Measurements from ENCODE around the gene CDK5RAP3.

CDK5RAP3 gene

GRCh38 chr17:47970725-47971499, at the start of gene CDK5RAP3:
TSS of gene CDK5RAP3 (plus strand) at chr17:47971113. CDS start at chr17:47971147, 34 bp downstream.
- Histone ChIP-seq H3K36me3 (ENCODE audit: insufficient read depth, low read length) (peaks cover 16% of the 10 kb centered on the region; the same call in 1 of the 2 replicates), H3K79me2 (ENCODE audit: insufficient read depth, low read length) (peaks cover 34% of the 10 kb centered on the region), H3K9me3 (ENCODE audit: insufficient read depth, low read depth, low read length) (no peaks in the 10 kb centered on the region), H3K9me2 (replicated peaks; ENCODE audit: low read depth, low read length) (no peaks in the 10 kb centered on the region), H4K20me1 (ENCODE audit: insufficient read depth, low read length, poor library complexity, severe bottlenecking) (no peaks in the 10 kb centered on the region), H3K9ac (ENCODE audit: low read depth, low read length, poor library complexity, severe bottlenecking) (peak within 1 kb of the TSS; percentile 95), H3K4me2 (ENCODE audit: low read depth, low read length, poor library complexity, severe bottlenecking) (peak within 1 kb of the TSS; percentile 80), H3K4me3 (ENCODE audit: low read length, poor library complexity, severe bottlenecking) (peak within 1 kb of the TSS; percentile 99), H2AFZ (ENCODE audit: low read length) (peak within 1 kb of the TSS; percentile 96), H3K4me1 (ENCODE audit: insufficient read depth, low read length, poor library complexity, severe bottlenecking) (peaks cover 28% of the 10 kb centered on the region), H3K27me3 (ENCODE audit: insufficient read depth, low read length, poor library complexity, severe bottlenecking) (no peaks in the 10 kb centered on the region), H3F3A (ENCODE audit: low read depth) (0 out of 2 replicates have a peak, but pooled peaks cover 3% of the 10 kb centered on the region)
- TF ChIP-seq CTCF (conservative IDR thresholded peaks at IDR 0.05; ENCODE audit: low read length) (peak; percentile 71), EZH2phosphoT487 (IDR thresholded peaks at IDR 0.05; ENCODE audit: borderline replicate concordance) (no peak)

- no peak for TF ChIP-seq CTCF (conservative IDR thresholded peaks at IDR 0.05; ENCODE audit: low read length)
- TF ChIP-seq EZH2phosphoT487 (IDR thresholded peaks at IDR 0.05; ENCODE audit: borderline replicate concordance) = no peak
- H3K27me3 ChIP-seq (ENCODE audit: insufficient read depth, low read length, poor library complexity, severe bottlenecking) = no peaks in the 10 kb centered on the region
Measured at GRCh38 chr17:47924785-47925677, 45.9 kb upstream of the CDK5RAP3 start.

GRCh38 chr17:47925678-47925988, 45.3 kb upstream of the CDK5RAP3 start:
- Histone ChIP-seq H3K4me2 (ENCODE audit: low read depth, low read length, poor library complexity, severe bottlenecking) (no peak overlapping the region), H3K9me3 (ENCODE audit: insufficient read depth, low read depth, low read length) (no peaks in the 10 kb centered on the region), H3K27me3 (ENCODE audit: insufficient read depth, low read length, poor library complexity, severe bottlenecking) (no peaks in the 10 kb centered on the region), H3F3A (ENCODE audit: low read depth) (no peaks in the 10 kb centered on the region), H2AFZ (ENCODE audit: low read length) (no peak overlapping the region), H3K79me2 (ENCODE audit: insufficient read depth, low read length) (no peaks in the 10 kb centered on the region), H3K9me2 (replicated peaks; ENCODE audit: low read depth, low read length) (no peaks in the 10 kb centered on the region), H3K4me1 (ENCODE audit: insufficient read depth, low read length, poor library complexity, severe bottlenecking) (no peaks in the 10 kb centered on the region), H3K9ac (ENCODE audit: low read depth, low read length, poor library complexity, severe bottlenecking) (no peak overlapping the region), H3K4me3 (ENCODE audit: low read length, poor library complexity, severe bottlenecking) (no peak overlapping the region), H3K36me3 (ENCODE audit: insufficient read depth, low read length) (peaks cover 31% of the 10 kb centered on the region; the same call in 1 of the 2 replicates), H4K20me1 (ENCODE audit: insufficient read depth, low read length, poor library complexity, severe bottlenecking) (no peaks in the 10 kb centered on the region)
- TF ChIP-seq EZH2phosphoT487 (IDR thresholded peaks at IDR 0.05; ENCODE audit: borderline replicate concordance) = no peak
- TF ChIP-seq CTCF (conservative IDR thresholded peaks at IDR 0.05; ENCODE audit: low read length) = no peak

More at GRCh38 chr17:47924785-47925677, 45.9 kb upstream of the CDK5RAP3 start:
- no peak overlapping the region for H3K4me3 ChIP-seq (ENCODE audit: low read length, poor library complexity, severe bottlenecking)
- no peaks in the 10 kb centered on the region for H3F3A ChIP-seq (ENCODE audit: low read depth)
- H3K9me2 ChIP-seq (replicated peaks; ENCODE audit: low read depth, low read length) = no peaks in the 10 kb centered on the region
- H2AFZ ChIP-seq (ENCODE audit: low read length) = no peak overlapping the region
- no peak overlapping the region for H3K9ac ChIP-seq (ENCODE audit: low read depth, low read length, poor library complexity, severe bottlenecking)
- no peaks in the 10 kb centered on the region for H3K9me3 ChIP-seq (ENCODE audit: insufficient read depth, low read depth, low read length)
- no peaks in the 10 kb centered on the region for H3K79me2 ChIP-seq (ENCODE audit: insufficient read depth, low read length)
- no peak overlapping the region for H3K4me2 ChIP-seq (ENCODE audit: low read depth, low read length, poor library complexity, severe bottlenecking)
- peaks cover 29% of the 10 kb centered on the region; the same call in 1 of the 2 replicates for H3K36me3 ChIP-seq (ENCODE audit: insufficient read depth, low read length)
- H4K20me1 ChIP-seq (ENCODE audit: insufficient read depth, low read length, poor library complexity, severe bottlenecking) = no peaks in the 10 kb centered on the region
- H3K4me1 ChIP-seq (ENCODE audit: insufficient read depth, low read length, poor library complexity, severe bottlenecking) = no peaks in the 10 kb centered on the region

All from Loucy (cell line).